HCT116 (cell line): ENCODE data around the gene GRB7. TPM values are rescaled to one million over a fixed set of nuclear protein-coding genes. Genes with fewer than 3 reads are reported as not detected.

Source experiments
- ATAC-seq: fragments of 200-7000 bp; cut with Tn5 transposase; 2 replicates; pipeline ENCODE4 v1.9.1; 2020; ENCODE audit warnings: mild to moderate bottlenecking, moderate library complexity
- BruUV-seq: library from RNA; stranded (reverse); fragments of 400-500 nt; replicated peaks from 2 replicates; lab custom pipeline; 2021; lab: Mats Ljungman, UMichigan
- CTCF ChIA-PET: fragments of 300-600 bp; sonication (Branson Sonifier 250); formaldehyde crosslinking; loops from one replicate; lab custom pipeline; 2021; ENCODE audit warnings: antibody characterized with exemption; lab: Charles Lee
- POLR2A ChIA-PET: fragments of 300-600, 350-600 bp; sonication (Branson Sonifier 250); formaldehyde crosslinking; loops from one replicate; lab custom pipeline; 2021; ENCODE audit warnings: antibody characterized with exemption; lab: Charles Lee
- RAD21 ChIA-PET, 2 experiments: fragments of 300-600 bp; sonication (Branson Sonifier 250); formaldehyde crosslinking; loops; one replicate each; lab custom pipeline; 2023; ENCODE audit warnings: low total read pairs in 2 of 2; ENCODE audit not compliant: uncharacterized antibody in 2 of 2, unreplicated experiment in 2 of 2, low non-redundant PET in 1 of 2; lab: Charles Lee
- DNase-seq: peaks from one replicate; pipeline ENCODE4 v3.0.0-alpha.2; 2010; ENCODE audit warnings: low read depth, low spot score
- H2AFZ ChIP-seq: fragments of 200-600 bp; shearing (Covaris generic), sonication (generic); 2 replicates; pipeline ENCODE4 v1.6.1; 2017; ENCODE audit warnings: low read depth, mixed run types, mixed read lengths, antibody characterized with exemption, low read length; ENCODE audit not compliant: poor library complexity, severe bottlenecking
- H3K27ac ChIP-seq: 2 replicates; pipeline ENCODE4 v1.5.1; 2012; ENCODE audit warnings: low read depth, low read length
- H3K27me3 ChIP-seq: fragments of 200-600 bp; sonication (generic); 2 replicates; pipeline ENCODE4 v1.6.1; 2016; ENCODE audit warnings: mixed run types, low read length, mixed read lengths; ENCODE audit not compliant: insufficient read depth
- H3K36me3 ChIP-seq, 2 experiments: fragments of 200-500 bp in 1 of 2; fragments of 200-600 bp in 1 of 2; sonication (Bioruptor generic) in 1 of 2; sonication (generic) in 1 of 2; 2 replicates each; pipeline versions ENCODE4 v1.5.1 to v1.6.1; 2014 to 2016; ENCODE audit warnings: low read length in 2 of 2, inconsistent platforms in 1 of 2, mixed read lengths in 1 of 2, mixed run types in 1 of 2; ENCODE audit not compliant: insufficient read depth in 2 of 2, control insufficient read depth in 1 of 2
- H3K4me1 ChIP-seq, 2 experiments: fragments of 200-600 bp in 1 of 2; sonication (generic) in 1 of 2; 2 replicates each; pipeline versions ENCODE4 v1.5.1 to v1.6.1; 2012 to 2017; ENCODE audit warnings: low read length in 2 of 2, inconsistent platforms in 1 of 2, mild to moderate bottlenecking in 1 of 2, mixed read lengths in 1 of 2, mixed run types in 1 of 2, moderate library complexity in 1 of 2; ENCODE audit not compliant: insufficient read depth in 2 of 2, control insufficient read depth in 1 of 2
- H3K4me2 ChIP-seq: fragments of 200-600 bp; sonication (generic); 2 replicates; pipeline ENCODE4 v1.6.1; 2017; ENCODE audit warnings: mixed run types, low read length, mixed read lengths
- H3K4me3 ChIP-seq, 2 experiments: fragments of 200-600 bp in 1 of 2; sonication (generic) in 1 of 2; replicated peaks in 1 of 2; 2 replicates each; pipeline ENCODE4 v1.5.1; 2011 to 2016; ENCODE audit warnings: low read length in 2 of 2, control low read depth in 1 of 2, low read depth in 1 of 2, mild to moderate bottlenecking in 1 of 2, mixed read lengths in 1 of 2, mixed run types in 1 of 2
- H3K79me2 ChIP-seq: fragments of 200-600 bp; sonication (generic); 2 replicates; pipeline ENCODE4 v1.6.1; 2017; ENCODE audit warnings: mild to moderate bottlenecking, mixed run types, low read length, moderate library complexity, mixed read lengths; ENCODE audit not compliant: insufficient read depth
- H3K9ac ChIP-seq: fragments of 200-600 bp; sonication (generic); 2 replicates; pipeline ENCODE4 v1.6.1; 2016; ENCODE audit warnings: low read length, mixed read lengths
- H3K9me2 ChIP-seq: fragments of 200-600 bp; sonication (generic), shearing (Covaris generic); 2 replicates; pipeline ENCODE4 v1.6.1; 2017; ENCODE audit warnings: mixed run types, mild to moderate bottlenecking, moderate library complexity; ENCODE audit not compliant: insufficient read depth
- H3K9me3 ChIP-seq, 2 experiments: fragments of 200-500 bp in 1 of 2; fragments of 200-600 bp in 1 of 2; sonication (Bioruptor generic) in 1 of 2; sonication (generic) in 1 of 2; 2 replicates each; pipeline ENCODE4 v1.6.1; 2014 to 2017; ENCODE audit warnings: low read length in 2 of 2, mixed read lengths in 2 of 2, inconsistent platforms in 1 of 2, low read depth in 1 of 2, mild to moderate bottlenecking in 1 of 2, mixed run types in 1 of 2, moderate library complexity in 1 of 2; ENCODE audit not compliant: control insufficient read depth in 1 of 2, insufficient read depth in 1 of 2
- H4K20me1 ChIP-seq: fragments of 200-600 bp; sonication (generic), shearing (Covaris generic); 2 replicates; pipeline ENCODE4 v1.6.1; 2017; ENCODE audit warnings: mixed run types, mild to moderate bottlenecking, moderate library complexity; ENCODE audit not compliant: insufficient read depth
- CEBPB ChIP-seq: IDR thresholded peaks from 2 replicates; pipeline ENCODE4 v1.6.1; 2012; ENCODE audit warnings: low read depth
- CTCF ChIP-seq, 3 experiments: fragments of 200-600 bp in 1 of 3; sonication (generic) in 1 of 3; IDR thresholded peaks in 2 of 3; conservative IDR thresholded peaks in 1 of 3; 2 replicates each; pipeline ENCODE4 v1.5.1; 2012 to 2017; ENCODE audit warnings: low read depth in 2 of 3, low read length in 2 of 3, antibody characterized with exemption in 1 of 3, borderline replicate concordance in 1 of 3, control low read depth in 1 of 3, mild to moderate bottlenecking in 1 of 3, mixed read lengths in 1 of 3, mixed run types in 1 of 3, moderate library complexity in 1 of 3; ENCODE audit not compliant: insufficient read depth in 1 of 3
- JUND ChIP-seq: IDR thresholded peaks from 2 replicates; pipeline ENCODE4 v1.6.1; 2012
- REST ChIP-seq: IDR thresholded peaks from 2 replicates; pipeline ENCODE4 v1.6.1; 2012; ENCODE audit warnings: low read depth
- SIN3A ChIP-seq: IDR thresholded peaks from 2 replicates; pipeline ENCODE4 v1.6.1; 2012; ENCODE audit warnings: low read depth
- SRF ChIP-seq: IDR thresholded peaks from 2 replicates; pipeline ENCODE4 v1.6.1; 2012; ENCODE audit warnings: low read depth
- TCF7L2 ChIP-seq: IDR thresholded peaks from 2 replicates; pipeline ENCODE4 v1.7.0; 2011; ENCODE audit warnings: borderline replicate concordance, inconsistent platforms; ENCODE audit not compliant: insufficient read depth, insufficient read length; ENCODE audit errors: extremely low read depth
- YY1 ChIP-seq: IDR thresholded peaks from 2 replicates; pipeline ENCODE4 v1.6.1; 2011; ENCODE audit warnings: low read length, low read depth, moderate library complexity, mild to moderate bottlenecking; ENCODE audit not compliant: insufficient replicate concordance; ENCODE audit errors: extremely low read depth
- ZBTB33 ChIP-seq: IDR thresholded peaks from 2 replicates; pipeline ENCODE4 v1.6.1; 2011; ENCODE audit warnings: mild to moderate bottlenecking, low read length, moderate library complexity; ENCODE audit not compliant: insufficient replicate concordance; ENCODE audit errors: extremely low read depth
- ZFX ChIP-seq: fragments of 450-650 bp; IDR thresholded peaks from 2 replicates; pipeline ENCODE4 v1.6.1; 2017
- ZNF274 ChIP-seq: fragments of 200-500 bp; sonication (Bioruptor generic); IDR thresholded peaks from 2 replicates; pipeline ENCODE4 v1.6.1; 2014; ENCODE audit warnings: mild to moderate bottlenecking, low read depth, low read length, inconsistent platforms
- intact Hi-C: fragments of 100-400 bp; cut with micrococcal nuclease; formaldehyde crosslinking; loops from 2 replicates; pipeline ENCODE4 v1.10.0; 2022
- total RNA-seq: library from RNA; stranded (reverse); gene quantifications from one replicate; pipeline ENCODE4 v1.2.1, GENCODE V29; 2021; ENCODE audit not compliant: unreplicated experiment

The GRB7 gene
- total RNA-seq, 1 experiment from 2014 or later: 51.9 TPM

GRCh38 chr17:39754161-39754957 lies 16.6 kb downstream of the GRB7 start (continued):
- TF ChIP-seq ZBTB33: peak; percentile 31
- TF ChIP-seq, all 23 proteins: peak for 10

GRCh38 chr17:39754958-39755553 lies 17.3 kb downstream of the GRB7 start:
- Histone ChIP-seq H3K9me2 (no peaks in the 10 kb centered on the region), H4K20me1 (no peaks in the 10 kb centered on the region), H3K4me3 (peak overlapping the region; percentile 54 to 65), H2AFZ (no peak overlapping the region), H3K9ac (peak overlapping the region; percentile 85), H3K4me1 (peaks cover 27 to 49% of the 10 kb centered on the region in 2 experiments), H3K9me3 (no peaks in the 10 kb centered on the region), H3K36me3 (no peaks in the 10 kb centered on the region), H3K79me2 (no peaks in the 10 kb centered on the region), H3K27ac (peak overlapping the region; percentile 91), H3K4me2 (peak overlapping the region; percentile 94), H3K27me3 (peaks cover 6% of the 10 kb centered on the region; the same call in 1 of the 2 replicates)
- ATAC-seq (no peak), DNase-seq (no peak)
- POLR2A ChIA-PET: no interaction called here
- intact Hi-C loops: loop anchor here (1.0 to 5.0 kb wide), 3 partner anchors 83 to 206 kb away; no protein-coding TSS in a partner anchor
- CTCF ChIA-PET: interaction anchor here (1.0 to 2.8 kb wide), 3 partner anchors 25 to 133 kb away, joined by 4 to 16 read pairs (median 6); partner anchors contain the start of gene MIEN1
- RAD21 ChIA-PET: no interaction called here
- BruUV-seq: no TSS peak
- TF ChIP-seq SRF (no peak), ZBTB33 (no peak), CEBPB (no peak), TCF7L2 (no peak), SIN3A (no peak), CTCF (IDR thresholded peaks at IDR 0.05 in 2 of 3, conservative IDR thresholded peaks at IDR 0.05 in 1 of 3; ENCODE audit: borderline replicate concordance in 1 of 3, insufficient read depth in 1 of 3, low read depth in 2 of 3, low read length in 2 of 3) (no peak), REST (no peak), JUND (no peak), ZFX (no peak), YY1 (no peak), ZNF274 (no peak)
